H1 (cell line): ENCODE results near the gene ANKLE1. TPM values are rescaled to one million over a fixed set of nuclear protein-coding genes. Genes with fewer than 3 reads are reported as not detected.

Source experiments
- E2F6 ChIP-seq: IDR thresholded peaks from 2 replicates; pipeline ENCODE4 v1.6.1; 2012; ENCODE audit warnings: inconsistent platforms
- EZH2 ChIP-seq: fragments of 200-600 bp; sonication (generic); IDR thresholded peaks from 2 replicates; pipeline ENCODE4 v1.7.1; 2012; ENCODE audit warnings: low read depth, mild to moderate bottlenecking, moderate library complexity, low read length, inconsistent platforms; ENCODE audit not compliant: severe bottlenecking
- HDAC6 ChIP-seq: IDR thresholded peaks from one replicate; pipeline ENCODE4 v1.7.1; 2012; ENCODE audit warnings: low read depth, mild to moderate bottlenecking, inconsistent platforms, low read length, moderate library complexity
- KDM1A ChIP-seq: fragments of 200-600, 300-600 bp; sonication (generic); IDR thresholded peaks from 2 replicates; pipeline ENCODE4 v1.7.1; 2016; ENCODE audit warnings: mild to moderate bottlenecking, low read length, borderline replicate concordance
- POLR2AphosphoS5 ChIP-seq: IDR thresholded peaks from 2 replicates; pipeline ENCODE4 v1.6.1; 2011; ENCODE audit warnings: low read depth, low read length
- RNF2 ChIP-seq: fragments of 200-900, 300-1000 bp; sonication (generic); IDR thresholded peaks from 2 replicates; pipeline ENCODE4 v1.7.1; 2016; ENCODE audit warnings: borderline replicate concordance, low read depth, mild to moderate bottlenecking, antibody characterized with exemption, low read length; ENCODE audit not compliant: poor library complexity, severe bottlenecking; ENCODE audit errors: missing control alignments
- SIN3A ChIP-seq, 2 experiments: IDR thresholded peaks in 1 of 2; conservative IDR thresholded peaks in 1 of 2; 2 replicates each; pipeline ENCODE4 v1.6.1; 2011 to 2012; ENCODE audit warnings: low read length in 2 of 2, improper control_type of control experiment in 1 of 2, low read depth in 1 of 2, mild to moderate bottlenecking in 1 of 2
- polyA plus RNA-seq, 7 experiments: library from polyadenylated mRNA; depleted of rRNA in 3 of 7; stranded (reverse) in 5 of 7; unstranded in 2 of 7; fragments of >200 nt in 5 of 7; fragments of 200-250 nt in 2 of 7; gene quantifications; 1 replicate in 5 of 7; 2 replicates in 1 of 7; 4 replicates in 1 of 7; pipeline versions ENCODE4 v1.2.1 to v1.2.3, GENCODE V29; 2011 to 2013; ENCODE audit warnings: missing spikeins in 2 of 7, mixed read lengths in 2 of 7
- total RNA-seq: library from RNA; stranded (reverse); fragmentation: NEBNext Ultra II Directional; extraction: Animal tissue kit (Norgen Biotek cat#: 25700); gene quantifications from 2 replicates; pipeline ENCODE4 v1.2.1, GENCODE V29; 2021
- TF ChIP-seq, protein P1 (sequence below): fragments of 300-600 bp; sonication (generic); IDR thresholded peaks from 2 replicates; pipeline ENCODE4 v1.7.1; 2012; ENCODE audit warnings: low read length, moderate library complexity, mild to moderate bottlenecking, inconsistent platforms; ENCODE audit not compliant: insufficient replicate concordance

The ANKLE1 gene
- total and polyA plus RNA-seq, 2 of the 8 experiments (the other 6 are each of a cell fraction or from before 2014, with no cell fraction given): 6.1 to 9.6 TPM

- TF ChIP-seq, protein P1, sequence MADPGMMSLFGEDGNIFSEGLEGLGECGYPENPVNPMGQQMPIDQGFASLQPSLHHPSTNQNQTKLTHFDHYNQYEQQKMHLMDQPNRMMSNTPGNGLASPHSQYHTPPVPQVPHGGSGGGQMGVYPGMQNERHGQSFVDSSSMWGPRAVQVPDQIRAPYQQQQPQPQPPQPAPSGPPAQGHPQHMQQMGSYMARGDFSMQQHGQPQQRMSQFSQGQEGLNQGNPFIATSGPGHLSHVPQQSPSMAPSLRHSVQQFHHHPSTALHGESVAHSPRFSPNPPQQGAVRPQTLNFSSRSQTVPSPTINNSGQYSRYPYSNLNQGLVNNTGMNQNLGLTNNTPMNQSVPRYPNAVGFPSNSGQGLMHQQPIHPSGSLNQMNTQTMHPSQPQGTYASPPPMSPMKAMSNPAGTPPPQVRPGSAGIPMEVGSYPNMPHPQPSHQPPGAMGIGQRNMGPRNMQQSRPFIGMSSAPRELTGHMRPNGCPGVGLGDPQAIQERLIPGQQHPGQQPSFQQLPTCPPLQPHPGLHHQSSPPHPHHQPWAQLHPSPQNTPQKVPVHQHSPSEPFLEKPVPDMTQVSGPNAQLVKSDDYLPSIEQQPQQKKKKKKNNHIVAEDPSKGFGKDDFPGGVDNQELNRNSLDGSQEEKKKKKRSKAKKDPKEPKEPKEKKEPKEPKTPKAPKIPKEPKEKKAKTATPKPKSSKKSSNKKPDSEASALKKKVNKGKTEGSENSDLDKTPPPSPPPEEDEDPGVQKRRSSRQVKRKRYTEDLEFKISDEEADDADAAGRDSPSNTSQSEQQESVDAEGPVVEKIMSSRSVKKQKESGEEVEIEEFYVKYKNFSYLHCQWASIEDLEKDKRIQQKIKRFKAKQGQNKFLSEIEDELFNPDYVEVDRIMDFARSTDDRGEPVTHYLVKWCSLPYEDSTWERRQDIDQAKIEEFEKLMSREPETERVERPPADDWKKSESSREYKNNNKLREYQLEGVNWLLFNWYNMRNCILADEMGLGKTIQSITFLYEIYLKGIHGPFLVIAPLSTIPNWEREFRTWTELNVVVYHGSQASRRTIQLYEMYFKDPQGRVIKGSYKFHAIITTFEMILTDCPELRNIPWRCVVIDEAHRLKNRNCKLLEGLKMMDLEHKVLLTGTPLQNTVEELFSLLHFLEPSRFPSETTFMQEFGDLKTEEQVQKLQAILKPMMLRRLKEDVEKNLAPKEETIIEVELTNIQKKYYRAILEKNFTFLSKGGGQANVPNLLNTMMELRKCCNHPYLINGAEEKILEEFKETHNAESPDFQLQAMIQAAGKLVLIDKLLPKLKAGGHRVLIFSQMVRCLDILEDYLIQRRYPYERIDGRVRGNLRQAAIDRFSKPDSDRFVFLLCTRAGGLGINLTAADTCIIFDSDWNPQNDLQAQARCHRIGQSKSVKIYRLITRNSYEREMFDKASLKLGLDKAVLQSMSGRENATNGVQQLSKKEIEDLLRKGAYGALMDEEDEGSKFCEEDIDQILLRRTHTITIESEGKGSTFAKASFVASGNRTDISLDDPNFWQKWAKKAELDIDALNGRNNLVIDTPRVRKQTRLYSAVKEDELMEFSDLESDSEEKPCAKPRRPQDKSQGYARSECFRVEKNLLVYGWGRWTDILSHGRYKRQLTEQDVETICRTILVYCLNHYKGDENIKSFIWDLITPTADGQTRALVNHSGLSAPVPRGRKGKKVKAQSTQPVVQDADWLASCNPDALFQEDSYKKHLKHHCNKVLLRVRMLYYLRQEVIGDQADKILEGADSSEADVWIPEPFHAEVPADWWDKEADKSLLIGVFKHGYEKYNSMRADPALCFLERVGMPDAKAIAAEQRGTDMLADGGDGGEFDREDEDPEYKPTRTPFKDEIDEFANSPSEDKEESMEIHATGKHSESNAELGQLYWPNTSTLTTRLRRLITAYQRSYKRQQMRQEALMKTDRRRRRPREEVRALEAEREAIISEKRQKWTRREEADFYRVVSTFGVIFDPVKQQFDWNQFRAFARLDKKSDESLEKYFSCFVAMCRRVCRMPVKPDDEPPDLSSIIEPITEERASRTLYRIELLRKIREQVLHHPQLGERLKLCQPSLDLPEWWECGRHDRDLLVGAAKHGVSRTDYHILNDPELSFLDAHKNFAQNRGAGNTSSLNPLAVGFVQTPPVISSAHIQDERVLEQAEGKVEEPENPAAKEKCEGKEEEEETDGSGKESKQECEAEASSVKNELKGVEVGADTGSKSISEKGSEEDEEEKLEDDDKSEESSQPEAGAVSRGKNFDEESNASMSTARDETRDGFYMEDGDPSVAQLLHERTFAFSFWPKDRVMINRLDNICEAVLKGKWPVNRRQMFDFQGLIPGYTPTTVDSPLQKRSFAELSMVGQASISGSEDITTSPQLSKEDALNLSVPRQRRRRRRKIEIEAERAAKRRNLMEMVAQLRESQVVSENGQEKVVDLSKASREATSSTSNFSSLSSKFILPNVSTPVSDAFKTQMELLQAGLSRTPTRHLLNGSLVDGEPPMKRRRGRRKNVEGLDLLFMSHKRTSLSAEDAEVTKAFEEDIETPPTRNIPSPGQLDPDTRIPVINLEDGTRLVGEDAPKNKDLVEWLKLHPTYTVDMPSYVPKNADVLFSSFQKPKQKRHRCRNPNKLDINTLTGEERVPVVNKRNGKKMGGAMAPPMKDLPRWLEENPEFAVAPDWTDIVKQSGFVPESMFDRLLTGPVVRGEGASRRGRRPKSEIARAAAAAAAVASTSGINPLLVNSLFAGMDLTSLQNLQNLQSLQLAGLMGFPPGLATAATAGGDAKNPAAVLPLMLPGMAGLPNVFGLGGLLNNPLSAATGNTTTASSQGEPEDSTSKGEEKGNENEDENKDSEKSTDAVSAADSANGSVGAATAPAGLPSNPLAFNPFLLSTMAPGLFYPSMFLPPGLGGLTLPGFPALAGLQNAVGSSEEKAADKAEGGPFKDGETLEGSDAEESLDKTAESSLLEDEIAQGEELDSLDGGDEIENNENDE: no peak
- TF ChIP-seq SIN3A (conservative IDR thresholded peaks at IDR 0.05 in 1 of 2, IDR thresholded peaks at IDR 0.05 in 1 of 2; ENCODE audit: low read depth in 1 of 2, low read length in 2 of 2) (peak; percentile 37 to 56; a peak in 2 of 4 replicates), POLR2AphosphoS5 (peak; percentile 69; the same call in 1 of the 2 replicates), RNF2 (no peak), KDM1A (no peak), E2F6 (no peak), EZH2 (no peak), HDAC6 (no peak)
Measured at GRCh38 chr19:17309198-17309964, 27.7 kb downstream of the ANKLE1 start, which contains the start of gene DDA1 (continued).
